ENCODE measurements around the gene ADAMTS15. TPM values are rescaled to one million over a fixed set of nuclear protein-coding genes. Genes with fewer than 3 reads are reported as not detected.

Gene ADAMTS15
- total RNA-seq, 2 experiments from 2014 or later: not detected

GRCh38 chr11:130462931-130463330, 14.5 kb downstream of the ADAMTS15 start:
- no peak for TF ChIP-seq CTCF (IDR thresholded peaks at IDR 0.05)
- H3K4me1 Mint-ChIP-seq (ENCODE audit: low read depth): no peaks in the 10 kb centered on the region
- H3K4me3 Mint-ChIP-seq: no peak overlapping the region
- ChIA-PET POLR2A (no interaction called here), CTCF (interaction anchor here (0.9 to 1.7 kb wide), 2 partner anchors 28 to 95 kb away, joined by 3 to 7 read pairs; no protein-coding TSS in a partner anchor)
- H3K27me3 Mint-ChIP-seq: peaks cover 2% of the 10 kb centered on the region
- H3K36me3 Mint-ChIP-seq (ENCODE audit: low read depth): no peaks in the 10 kb centered on the region
- intact Hi-C loops (cut with micrococcal nuclease): no loop called here
- H3K9me3 Mint-ChIP-seq: no peaks in the 10 kb centered on the region
- H3K27ac Mint-ChIP-seq: no peak overlapping the region
- ATAC-seq: no peak
- DNase-seq: no peak

DNA sequence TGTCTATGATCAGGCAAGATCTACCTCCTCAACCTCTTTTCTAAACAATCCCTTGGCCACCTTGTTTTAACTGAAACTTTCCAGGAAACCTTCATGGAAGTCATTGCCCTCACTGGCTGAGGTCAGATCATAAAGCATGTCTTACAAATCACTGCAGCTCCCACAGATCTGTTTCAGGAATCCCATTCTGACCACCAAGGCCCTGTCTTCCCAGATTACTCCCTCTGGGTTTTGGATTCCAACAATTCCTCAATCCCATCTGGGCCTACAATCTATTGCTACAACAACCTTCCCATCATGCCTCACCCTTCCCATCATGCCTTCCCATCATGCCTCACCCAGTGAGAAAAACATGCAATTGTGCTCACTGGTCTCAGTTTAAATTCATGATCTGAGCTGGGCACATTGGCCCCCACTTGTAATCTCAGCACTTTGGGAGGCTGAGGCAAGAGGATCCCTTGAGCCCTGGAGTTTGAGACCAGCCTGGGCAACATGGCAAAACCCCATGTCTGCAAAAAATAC, 15.9 kb downstream of the ADAMTS15 start:
- ChIA-PET POLR2A (no interaction called here), CTCF (interaction anchor here (1.1 to 1.7 kb wide), 2 partner anchors 30 to 31 kb away, joined by 3 to 7 read pairs; no protein-coding TSS in a partner anchor)
- no peak overlapping the region for H3K4me3 Mint-ChIP-seq
- no peak for ATAC-seq
- H3K36me3 Mint-ChIP-seq (ENCODE audit: low read depth): no peaks in the 10 kb centered on the region
- no peak for DNase-seq
- H3K27me3 Mint-ChIP-seq: peaks cover 2% of the 10 kb centered on the region
- H3K27ac Mint-ChIP-seq: no peak overlapping the region
- H3K9me3 Mint-ChIP-seq: no peaks in the 10 kb centered on the region
- intact Hi-C loops (cut with micrococcal nuclease): no loop called here
- TF ChIP-seq CTCF (IDR thresholded peaks at IDR 0.05): no peak
- H3K4me1 Mint-ChIP-seq (ENCODE audit: low read depth): no peaks in the 10 kb centered on the region

- CTCF ChIA-PET: interaction anchor here (1.1 kb wide), 1 partner anchor 32 kb away, joined by 3 read pairs; no protein-coding TSS in a partner anchor
- POLR2A ChIA-PET: no interaction called here
- H3K27me3 Mint-ChIP-seq: no peaks in the 10 kb centered on the region
- no peak overlapping the region for H3K27ac Mint-ChIP-seq
- no peaks in the 10 kb centered on the region for H3K9me3 Mint-ChIP-seq
- TF ChIP-seq CTCF (IDR thresholded peaks at IDR 0.05): no peak
- DNase-seq (no peak), ATAC-seq (no peak)
- no peaks in the 10 kb centered on the region for H3K4me1 Mint-ChIP-seq (ENCODE audit: low read depth)
- no peaks in the 10 kb centered on the region for H3K36me3 Mint-ChIP-seq (ENCODE audit: low read depth)
- no peak overlapping the region for H3K4me3 Mint-ChIP-seq
- intact Hi-C loops (cut with micrococcal nuclease): no loop called here
Observed at GRCh38 chr11:130465263-130465662, 16.8 kb downstream of the ADAMTS15 start.

- no peak for TF ChIP-seq CTCF (IDR thresholded peaks at IDR 0.05)
- POLR2A ChIA-PET: no interaction called here
- ATAC-seq (no peak), DNase-seq (no peak)
- Mint-ChIP-seq H3K4me3 (no peak overlapping the region), H3K36me3 (ENCODE audit: low read depth) (no peaks in the 10 kb centered on the region), H3K27me3 (no peaks in the 10 kb centered on the region), H3K4me1 (ENCODE audit: low read depth) (no peaks in the 10 kb centered on the region), H3K9me3 (no peaks in the 10 kb centered on the region), H3K27ac (no peak overlapping the region)
- CTCF ChIA-PET: interaction anchor here (1.4 kb wide), 1 partner anchor 32 kb away, joined by 3 read pairs; no protein-coding TSS in a partner anchor
- intact Hi-C loops (cut with micrococcal nuclease): no loop called here
Observed at GRCh38 chr11:130467116-130467900, 18.9 kb downstream of the ADAMTS15 start.

DNA sequence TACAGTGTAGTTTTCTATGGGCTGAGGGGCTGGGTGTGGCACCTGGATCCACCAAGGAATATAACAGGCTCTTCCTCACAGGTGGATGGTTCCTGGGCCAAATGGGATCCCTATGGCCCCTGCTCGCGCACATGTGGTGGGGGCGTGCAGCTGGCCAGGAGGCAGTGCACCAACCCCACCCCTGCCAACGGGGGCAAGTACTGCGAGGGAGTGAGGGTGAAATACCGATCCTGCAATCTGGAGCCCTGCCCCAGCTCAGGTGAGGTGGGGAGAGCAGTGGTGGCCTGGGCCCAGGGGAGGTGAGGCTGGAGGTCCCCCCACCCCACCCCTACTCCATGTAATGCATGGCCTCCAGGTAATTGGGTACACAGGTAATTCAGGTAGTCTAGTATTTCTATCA, 20.7 kb downstream of the ADAMTS15 start:
- Mint-ChIP-seq H3K4me3 (no peak overlapping the region), H3K27me3 (no peaks in the 10 kb centered on the region), H3K4me1 (ENCODE audit: low read depth) (no peaks in the 10 kb centered on the region), H3K36me3 (ENCODE audit: low read depth) (no peaks in the 10 kb centered on the region), H3K27ac (no peak overlapping the region), H3K9me3 (no peaks in the 10 kb centered on the region)
- no peak for TF ChIP-seq CTCF (IDR thresholded peaks at IDR 0.05)
- DNase-seq: no peak
- ChIA-PET CTCF (no interaction called here), POLR2A (no interaction called here)
- intact Hi-C loops (cut with micrococcal nuclease): no loop called here
- no peak for ATAC-seq
